H1 (cell line): Measurements from ENCODE around the gene BTBD8. TPM values are rescaled to one million over a fixed set of nuclear protein-coding genes. Genes with fewer than 3 reads are reported as not detected.

ENCODE experiments used
- CTCF ChIA-PET: fragments of 300-600 bp; sonication (Branson Sonifier 250); formaldehyde crosslinking; loops from one replicate; lab custom pipeline; 2021; ENCODE audit not compliant: partially characterized antibody; lab: Charles Lee
- POLR2A ChIA-PET: fragments of 300-600 bp; sonication (Branson Sonifier 250); formaldehyde crosslinking; loops from one replicate; lab custom pipeline; 2021; ENCODE audit warnings: inconsistent platforms; ENCODE audit not compliant: partially characterized antibody; lab: Charles Lee
- DNase-seq, 2 experiments: peaks; one replicate each; pipeline versions ENCODE4 v3.0.0 to v3.0.0-alpha.2; 2010 to 2022; ENCODE audit warnings: low spot score in 2 of 2, low read depth in 1 of 2, mixed read lengths in 1 of 2
- FAIRE-seq: peaks from 2 replicates; lab custom pipeline; 2011; peaks lifted over from hg19 to GRCh38; lab: Jason Lieb, UNC
- H2AFZ ChIP-seq: 2 replicates; pipeline ENCODE4 v1.8.1; 2012; ENCODE audit warnings: low read length, inconsistent platforms
- H2AK5ac ChIP-seq: 2 replicates; pipeline ENCODE4 v1.6.1; 2013; ENCODE audit warnings: low read depth, low read length
- H2BK120ac ChIP-seq: replicated peaks from 2 replicates; pipeline ENCODE3; 2013; ENCODE audit warnings: low read depth, low read length, inconsistent platforms
- H2BK12ac ChIP-seq: 2 replicates; pipeline ENCODE4 v1.6.1; 2013; ENCODE audit warnings: low read depth, low read length
- H2BK15ac ChIP-seq: 2 replicates; pipeline ENCODE4 v1.6.1; 2013; ENCODE audit warnings: low read length
- H2BK20ac ChIP-seq: 2 replicates; pipeline ENCODE4 v1.6.1; 2013; ENCODE audit warnings: low read length
- H2BK5ac ChIP-seq: 2 replicates; pipeline ENCODE4 v1.6.1; 2013; ENCODE audit warnings: low read depth, low read length
- H3K14ac ChIP-seq: 2 replicates; pipeline ENCODE4 v1.6.1; 2013; ENCODE audit warnings: inconsistent platforms; ENCODE audit not compliant: insufficient read length
- H3K18ac ChIP-seq: 2 replicates; pipeline ENCODE4 v1.6.1; 2013; ENCODE audit warnings: low read length; ENCODE audit errors: extremely low read depth
- H3K23ac ChIP-seq: 2 replicates; pipeline ENCODE4 v1.6.1; 2013; ENCODE audit warnings: inconsistent platforms; ENCODE audit not compliant: insufficient read length
- H3K23me2 ChIP-seq: 2 replicates; pipeline ENCODE4 v1.6.1; 2013; ENCODE audit warnings: low read depth, low read length
- H3K27ac ChIP-seq: 2 replicates; pipeline ENCODE4 v1.6.1; 2011; ENCODE audit warnings: low read depth, low read length, inconsistent platforms
- H3K27me3 ChIP-seq, 4 experiments: replicated peaks in 1 of 4; 1 replicate in 1 of 4; 2 replicates in 3 of 4; pipeline versions ENCODE4 v1.6.1 to v1.8.1; 2011 to 2013; ENCODE audit warnings: low read length in 3 of 4, mild to moderate bottlenecking in 3 of 4, inconsistent platforms in 2 of 4, mixed read lengths in 2 of 4, moderate library complexity in 1 of 4; ENCODE audit not compliant: control insufficient read depth in 3 of 4, insufficient read depth in 3 of 4; ENCODE audit errors: extremely low read depth in 1 of 4
- H3K36me3 ChIP-seq, 4 experiments: 2 replicates each; pipeline versions ENCODE4 v1.6.1 to v1.8.1; 2011 to 2013; ENCODE audit warnings: mild to moderate bottlenecking in 4 of 4, low read length in 3 of 4, moderate library complexity in 2 of 4, control low read depth in 1 of 4, inconsistent platforms in 1 of 4; ENCODE audit not compliant: insufficient read depth in 4 of 4, control insufficient read depth in 2 of 4
- H3K4ac ChIP-seq: replicated peaks from 2 replicates; pipeline ENCODE3; 2013; ENCODE audit warnings: low read length, low read depth, mixed read lengths, inconsistent platforms; ENCODE audit not compliant: insufficient read length
- H3K4me1 ChIP-seq, 4 experiments: replicated peaks in 1 of 4; 1 replicate in 1 of 4; 2 replicates in 3 of 4; pipeline versions ENCODE4 v1.6.1 to v1.8.1; 2011 to 2013; ENCODE audit warnings: low read length in 3 of 4, inconsistent platforms in 2 of 4, mixed read lengths in 1 of 4; ENCODE audit not compliant: insufficient read depth in 4 of 4, control insufficient read depth in 3 of 4
- H3K4me2 ChIP-seq, 2 experiments: 2 replicates each; pipeline versions ENCODE4 v1.6.1 to v1.8.1; 2011 to 2013; ENCODE audit warnings: low read depth in 2 of 2, low read length in 2 of 2, control low read depth in 1 of 2, inconsistent platforms in 1 of 2, mild to moderate bottlenecking in 1 of 2; ENCODE audit not compliant: insufficient read depth in 1 of 2
- H3K4me3 ChIP-seq, 4 experiments: fragments of 200-600, 300-600 bp in 1 of 4; sonication (generic), shearing (Covaris generic), sonication (Bioruptor Twin) in 1 of 4; 2 replicates each; pipeline versions ENCODE4 v1.5.1 to v1.8.1; 2011 to 2016; ENCODE audit warnings: low read length in 4 of 4, low read depth in 3 of 4, control low read depth in 2 of 4, inconsistent platforms in 2 of 4, mild to moderate bottlenecking in 2 of 4, mixed read lengths in 1 of 4, moderate library complexity in 1 of 4; ENCODE audit not compliant: insufficient read depth in 2 of 4; ENCODE audit errors: extremely low read depth in 1 of 4
- H3K56ac ChIP-seq: replicated peaks from 2 replicates; pipeline ENCODE3; 2013; ENCODE audit warnings: low read depth, mild to moderate bottlenecking, mixed read lengths, low read length, inconsistent platforms; ENCODE audit not compliant: insufficient read length
- H3K79me1 ChIP-seq: 2 replicates; pipeline ENCODE4 v1.6.1; 2013; ENCODE audit warnings: low read depth, low read length, control low read depth
- H3K79me2 ChIP-seq, 2 experiments: 2 replicates each; pipeline versions ENCODE4 v1.6.1 to v1.8.1; 2012 to 2013; ENCODE audit warnings: low read length in 2 of 2, mild to moderate bottlenecking in 2 of 2, inconsistent platforms in 1 of 2; ENCODE audit not compliant: insufficient read depth in 2 of 2, control insufficient read depth in 1 of 2
- H3K9ac ChIP-seq, 4 experiments: replicated peaks in 1 of 4; 1 replicate in 1 of 4; 2 replicates in 3 of 4; pipeline versions ENCODE4 v1.6.1 to v1.8.1; 2011 to 2013; ENCODE audit warnings: low read depth in 3 of 4, low read length in 3 of 4, control low read depth in 2 of 4, mild to moderate bottlenecking in 2 of 4, moderate library complexity in 2 of 4, inconsistent platforms in 1 of 4; ENCODE audit errors: extremely low read depth in 1 of 4
- H3K9me3 ChIP-seq, 2 experiments: 2 replicates each; pipeline versions ENCODE4 v1.6.1 to v1.8.1; 2012 to 2013; ENCODE audit warnings: mild to moderate bottlenecking in 2 of 2, moderate library complexity in 2 of 2, control low read depth in 1 of 2, inconsistent platforms in 1 of 2, low read depth in 1 of 2, low read length in 1 of 2, mixed read lengths in 1 of 2; ENCODE audit not compliant: insufficient read depth in 2 of 2
- H4K20me1 ChIP-seq, 2 experiments: replicated peaks in 1 of 2; 2 replicates each; pipeline versions ENCODE3 to v1.8.1; 2011 to 2013; ENCODE audit warnings: inconsistent platforms in 2 of 2, low read length in 2 of 2, mild to moderate bottlenecking in 1 of 2; ENCODE audit not compliant: insufficient read depth in 2 of 2, control insufficient read depth in 1 of 2
- H4K5ac ChIP-seq: 2 replicates; pipeline ENCODE4 v1.6.1; 2013; ENCODE audit warnings: low read length, low read depth, mixed read lengths, inconsistent platforms; ENCODE audit not compliant: insufficient read length
- H4K8ac ChIP-seq: 2 replicates; pipeline ENCODE4 v1.8.0; 2013; ENCODE audit warnings: mild to moderate bottlenecking, moderate library complexity, low read length, inconsistent platforms; ENCODE audit not compliant: insufficient read depth; ENCODE audit errors: extremely low read depth
- H4K91ac ChIP-seq: replicated peaks from 2 replicates; pipeline ENCODE3; 2013; ENCODE audit warnings: low read length, mixed read lengths, inconsistent platforms; ENCODE audit not compliant: insufficient read length
- ASH2L ChIP-seq: fragments of 200-600, 300-600 bp; sonication (generic); IDR thresholded peaks from one replicate; pipeline ENCODE4 v1.7.1; 2017; ENCODE audit warnings: low read length
- CHD1 ChIP-seq: IDR thresholded peaks from 2 replicates; pipeline ENCODE4 v1.6.1; 2012; ENCODE audit warnings: low read depth, low read length, improper control_type of control experiment
- CTBP2 ChIP-seq: IDR thresholded peaks from 2 replicates; pipeline ENCODE4 v1.7.0; 2011; ENCODE audit warnings: borderline replicate concordance, mild to moderate bottlenecking, moderate library complexity, mixed read lengths, low read length; ENCODE audit not compliant: insufficient read depth, insufficient read length
- EZH2 ChIP-seq: fragments of 200-600 bp; sonication (generic); IDR thresholded peaks from 2 replicates; pipeline ENCODE4 v1.7.1; 2012; ENCODE audit warnings: low read depth, mild to moderate bottlenecking, moderate library complexity, low read length, inconsistent platforms; ENCODE audit not compliant: severe bottlenecking
- GABPA ChIP-seq: IDR thresholded peaks from 2 replicates; pipeline ENCODE4 v1.6.1; 2011; ENCODE audit warnings: mild to moderate bottlenecking, low read length, moderate library complexity, borderline replicate concordance; ENCODE audit not compliant: insufficient read depth
- HDAC2 ChIP-seq, 2 experiments: fragments of 300-600 bp in 1 of 2; sonication (generic) in 1 of 2; IDR thresholded peaks; 2 replicates each; pipeline ENCODE4 v1.6.1; 2011 to 2012; ENCODE audit warnings: low read depth in 2 of 2, low read length in 2 of 2, mild to moderate bottlenecking in 2 of 2, moderate library complexity in 2 of 2, borderline replicate concordance in 1 of 2, inconsistent platforms in 1 of 2
- RBBP5 ChIP-seq: IDR thresholded peaks from 2 replicates; pipeline ENCODE4 v1.7.1; 2012; ENCODE audit warnings: low read depth, mild to moderate bottlenecking, inconsistent platforms, low read length, moderate library complexity, borderline replicate concordance
- RXRA ChIP-seq: IDR thresholded peaks from 2 replicates; pipeline ENCODE4 v1.6.1; 2011; ENCODE audit warnings: low read depth, mild to moderate bottlenecking, low read length, moderate library complexity; ENCODE audit not compliant: insufficient read depth
- SIRT6 ChIP-seq: IDR thresholded peaks from one replicate; pipeline ENCODE4 v1.7.1; 2012; ENCODE audit warnings: low read length, inconsistent platforms
- SUZ12 ChIP-seq: fragments of 200-600 bp; sonication (generic); IDR thresholded peaks from 2 replicates; pipeline ENCODE4 v1.6.1; 2012; ENCODE audit warnings: mild to moderate bottlenecking, inconsistent platforms, low read length, moderate library complexity, mixed read lengths
- TCF12 ChIP-seq: IDR thresholded peaks from 2 replicates; pipeline ENCODE4 v1.6.1; 2011; ENCODE audit warnings: low read depth, mild to moderate bottlenecking, low read length
- YY1 ChIP-seq: IDR thresholded peaks from 2 replicates; pipeline ENCODE4 v1.6.1; 2011; ENCODE audit warnings: low read depth, mild to moderate bottlenecking, low read length
- ZNF274 ChIP-seq: IDR thresholded peaks from 2 replicates; pipeline ENCODE4 v1.7.0; 2012; ENCODE audit warnings: low read length, borderline replicate concordance; ENCODE audit errors: extremely low read depth
- WGBS, 2 experiments: shearing (Covaris generic) in 1 of 2; methylation state at CpG; one replicate each; pipeline versions ENCODE4 v1.1.6 to v1.1.7; 2013 to 2015; ENCODE audit warnings: low lambda C conversion rate in 2 of 2, mixed read lengths in 2 of 2, inconsistent platforms in 1 of 2, low coverage in 1 of 2, missing lambda C conversion rate in 1 of 2; ENCODE audit not compliant: insufficient replicate concordance in 2 of 2, insufficient coverage in 1 of 2, insufficient read length in 1 of 2; ENCODE audit errors: extremely low coverage in 1 of 2, missing lambda C conversion rate in 1 of 2; 5-methylcytosine and 5-hydroxymethylcytosine counted together
- polyA plus RNA-seq, 7 experiments: library from polyadenylated mRNA; depleted of rRNA in 3 of 7; stranded (reverse) in 5 of 7; unstranded in 2 of 7; fragments of >200 nt in 5 of 7; fragments of 200-250 nt in 2 of 7; gene quantifications; 1 replicate in 5 of 7; 2 replicates in 1 of 7; 4 replicates in 1 of 7; pipeline versions ENCODE4 v1.2.1 to v1.2.3, GENCODE V29; 2011 to 2013; ENCODE audit warnings: missing spikeins in 2 of 7, mixed read lengths in 2 of 7
- total RNA-seq: library from RNA; stranded (reverse); fragmentation: NEBNext Ultra II Directional; extraction: Animal tissue kit (Norgen Biotek cat#: 25700); gene quantifications from 2 replicates; pipeline ENCODE4 v1.2.1, GENCODE V29; 2021

The BTBD8 gene
- total and polyA plus RNA-seq, 2 of the 8 experiments (the other 6 are each of a cell fraction or from before 2014, with no cell fraction given): 0.44 to 2.5 TPM

GRCh38 chr1:92091625-92092024 lies 11.5 kb downstream of the BTBD8 start:
- Histone ChIP-seq H3K56ac (no peak overlapping the region), H2AK5ac (no peak overlapping the region), H3K4me1 (no peaks in the 10 kb centered on the region), H2BK12ac (no peak overlapping the region), H4K91ac (no peak overlapping the region), H2BK15ac (no peak overlapping the region), H2BK20ac (no peak overlapping the region), H3K36me3 (no peaks in the 10 kb centered on the region), H4K8ac (no peak overlapping the region), H3K27ac (no peak overlapping the region), H3K23me2 (no peaks in the 10 kb centered on the region), H3K9me3 (peaks cover 4 to 6% of the 10 kb centered on the region in 2 experiments; a peak in 3 of 4 replicates), H2BK5ac (no peak overlapping the region), H2AFZ (no peak overlapping the region), H3K18ac (no peak overlapping the region), H3K79me2 (no peaks in the 10 kb centered on the region), H3K4me3 (no peak overlapping the region), H3K4me2 (no peak overlapping the region), H3K4ac (no peak overlapping the region), H3K27me3 (no peaks in the 10 kb centered on the region), H4K20me1 (no peaks in the 10 kb centered on the region), H3K79me1 (no peaks in the 10 kb centered on the region), H3K9ac (no peak overlapping the region), H2BK120ac (no peak overlapping the region), H3K14ac (no peak overlapping the region), H3K23ac (no peak overlapping the region), H4K5ac (no peak overlapping the region)
- no peak for DNase-seq
- 94% methylated on average over 5 of the region's 5 CpGs; no CpG with 5 or more reads in 1 of the 2 experiments for WGBS, 2 experiments
- no peak for FAIRE-seq
- ChIA-PET CTCF (interaction anchor here (0.7 to 1.7 kb wide), 3 partner anchors 10 to 727 kb away, joined by 4 to 5 read pairs (median 4); no protein-coding TSS in a partner anchor), POLR2A (no interaction called here)
- no peak for TF ChIP-seq SUZ12
- no peak for TF ChIP-seq SIRT6
- no peak for TF ChIP-seq ASH2L
- no peak for TF ChIP-seq GABPA
- no peak for TF ChIP-seq RXRA
- TF ChIP-seq ZNF274: no peak
- no peak for TF ChIP-seq RBBP5
- TF ChIP-seq CTBP2: no peak
- no peak for TF ChIP-seq EZH2
- TF ChIP-seq YY1: no peak
- no peak for TF ChIP-seq HDAC2 (IDR thresholded peaks at IDR 0.05; ENCODE audit: borderline replicate concordance in 1 of 2, low read depth in 2 of 2, low read length in 2 of 2)
- no peak for TF ChIP-seq TCF12
- no peak for TF ChIP-seq CHD1
